Activated T-cell treated with anti-CD3 and anti-CD28 coated beads, Interleukin-2, amount 50 U/mL, for 4 hours (primary cell): ENCODE results near the gene PCBP3. TPM values are rescaled to one million over a fixed set of nuclear protein-coding genes. Genes with fewer than 3 reads are reported as not detected.
A peak's percentile ranks its signal among the peaks of the same experiment; 100 is the strongest.
"Not testable (repeated sequence)": the region's sequence is repeated elsewhere in the genome, so short reads cannot be mapped to it uniquely, and the experiment has no call there.

ENCODE experiments used
- ATAC-seq, 2 donors: fragments of 200-7000 bp; cut with Tn5 transposase; one replicate each; pipeline ENCODE4 v1.10.0; 2021
- DNase-seq: peaks from one replicate; pipeline ENCODE4 v3.0.0-alpha.2; 2020
- H3K27me3 Mint-ChIP-seq: one replicate; pipeline ENCODE4 v1.8.0; 2021; ENCODE audit warnings: low read depth, mixed read lengths
- H3K36me3 Mint-ChIP-seq: one replicate; pipeline ENCODE4 v1.8.0; 2022; ENCODE audit warnings: mixed read lengths; ENCODE audit not compliant: insufficient read depth
- H3K4me1 Mint-ChIP-seq: one replicate; pipeline ENCODE4 v1.8.0; 2021; ENCODE audit warnings: low read depth, mixed read lengths
- H3K4me3 Mint-ChIP-seq: one replicate; pipeline ENCODE4 v1.8.0; 2021; ENCODE audit warnings: mild to moderate bottlenecking, moderate library complexity, mixed read lengths
- H3K9me3 Mint-ChIP-seq: one replicate; pipeline ENCODE4 v1.8.0; 2021; ENCODE audit warnings: mixed read lengths
- total RNA-seq, 3 donors: library from RNA; stranded (reverse); gene quantifications; one replicate each; pipeline ENCODE4 v1.2.1, GENCODE V29; 2021

PCBP3 gene
- total RNA-seq, 3 donors from 2014 or later, result 2.7 to 5.7 (median 4.8) TPM

DNA sequence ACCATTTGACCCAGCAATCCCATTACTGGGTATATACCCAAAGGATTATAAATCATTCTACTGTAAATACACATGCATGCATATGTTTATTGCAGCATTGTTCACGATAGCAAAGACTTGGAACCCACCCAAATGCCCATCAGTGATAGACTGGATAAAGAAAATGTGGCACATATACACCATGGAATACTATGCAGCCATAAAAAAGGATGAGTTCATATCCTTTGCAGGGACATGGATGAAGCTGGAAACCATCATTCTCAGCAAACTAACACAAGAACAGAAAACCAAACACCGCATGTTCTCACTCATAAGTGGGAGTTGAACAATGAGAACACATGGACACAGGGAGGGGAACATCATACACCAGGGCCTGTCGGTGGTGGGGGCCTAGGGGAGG lies 12.6 kb downstream of the PCBP3 start:
- not testable (repeated sequence) for DNase-seq

DNA sequence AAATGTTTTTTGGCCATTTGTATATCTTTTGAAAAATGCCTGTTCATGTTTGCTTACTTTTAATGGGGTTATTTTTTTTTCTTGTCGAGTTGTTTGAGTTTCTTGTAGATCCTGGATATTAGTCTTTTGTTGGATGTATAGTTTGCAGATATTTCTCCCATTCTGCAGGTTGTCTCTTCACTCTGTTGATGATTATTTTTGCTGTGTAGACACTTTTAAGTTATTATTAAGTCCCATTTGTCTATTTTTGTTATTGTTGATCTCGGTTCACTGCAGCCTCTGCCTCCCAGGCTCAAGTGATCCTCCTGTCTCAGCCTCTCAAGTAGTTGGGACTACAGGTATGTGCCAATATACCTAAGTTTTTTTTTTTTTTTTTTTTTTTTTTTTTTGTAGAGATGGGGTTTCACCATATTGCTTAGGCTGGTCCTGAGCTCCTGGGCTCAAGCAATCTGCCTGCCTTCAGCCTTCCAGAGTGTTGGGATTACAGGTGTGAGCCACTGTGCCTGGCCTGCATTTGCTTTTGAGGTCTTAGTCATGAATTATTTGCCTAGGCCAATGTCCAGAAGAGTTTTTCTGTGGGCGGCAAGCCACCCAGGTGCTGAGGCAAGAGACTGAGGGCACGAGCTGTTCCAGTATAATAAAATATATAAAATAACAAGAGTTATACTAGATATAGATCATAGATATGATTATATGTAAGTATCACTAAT lies 18.5 kb downstream of the PCBP3 start:
- H3K9me3 Mint-ChIP-seq, result peaks cover 17% of the 10 kb centered on the region
- H3K36me3 Mint-ChIP-seq, DNase-seq, ATAC-seq, H3K4me3 Mint-ChIP-seq, H3K27me3 Mint-ChIP-seq, H3K4me1 Mint-ChIP-seq: not testable (repeated sequence)

More for the DNA sequence above, 12.6 kb downstream of the PCBP3 start:
- not testable (repeated sequence) for ATAC-seq, H3K4me3 Mint-ChIP-seq, H3K27me3 Mint-ChIP-seq, H3K36me3 Mint-ChIP-seq, H3K9me3 Mint-ChIP-seq, H3K4me1 Mint-ChIP-seq

DNA sequence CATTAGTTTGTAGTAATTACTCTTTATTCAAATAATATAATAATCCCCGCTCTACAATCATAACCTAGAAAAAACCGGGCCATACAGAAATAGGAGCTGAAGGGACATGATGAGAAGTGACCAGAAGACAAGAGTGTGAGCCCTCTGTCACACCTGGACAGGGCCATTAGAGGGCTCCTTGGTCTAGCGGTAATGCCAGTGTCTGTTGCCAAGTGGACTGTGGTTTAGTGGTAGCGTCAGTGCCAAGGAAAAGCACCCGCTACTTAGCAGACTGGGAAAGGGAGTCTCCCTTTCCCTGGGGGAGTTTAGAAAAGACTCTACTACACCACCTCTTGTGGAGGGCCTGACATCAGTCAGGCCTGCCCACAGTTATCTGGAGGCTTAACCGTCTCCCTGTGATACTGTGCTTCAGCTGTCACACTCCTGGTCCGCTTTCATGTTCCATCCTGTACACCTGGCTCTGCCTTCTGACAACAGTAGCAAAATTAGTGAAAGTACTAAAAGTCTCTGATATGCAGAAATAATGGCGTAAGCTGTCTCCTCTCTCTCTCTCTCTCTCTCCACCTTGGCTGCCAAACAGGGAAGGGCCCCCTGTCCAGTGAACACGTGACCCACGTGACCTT lies 19.2 kb downstream of the PCBP3 start:
- not testable (repeated sequence) for H3K36me3 Mint-ChIP-seq, H3K4me3 Mint-ChIP-seq, ATAC-seq, DNase-seq, H3K4me1 Mint-ChIP-seq, H3K27me3 Mint-ChIP-seq
- H3K9me3 Mint-ChIP-seq, result peaks cover 23% of the 10 kb centered on the region

DNA sequence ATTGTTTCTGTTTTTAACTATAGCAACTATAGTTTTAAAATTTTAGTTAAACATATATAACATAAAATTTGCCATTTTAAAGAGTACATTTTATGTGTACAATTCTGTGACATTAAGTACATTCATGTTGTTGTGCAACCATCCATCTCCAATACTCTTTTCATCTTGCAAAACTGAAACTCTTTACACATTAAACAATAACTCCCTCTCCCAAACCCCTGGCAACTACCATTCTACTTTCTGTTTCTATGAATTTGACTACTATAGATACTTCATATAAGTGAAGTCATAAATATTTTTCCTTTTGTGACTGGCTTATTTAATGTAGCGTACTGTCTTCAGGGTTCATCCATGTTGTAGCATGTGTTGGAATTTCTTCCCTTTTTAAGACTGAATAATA lies 25.9 kb downstream of the PCBP3 start:
- Mint-ChIP-seq H3K9me3 (peaks cover 29% of the 10 kb centered on the region), H3K36me3 (peaks cover 3% of the 10 kb centered on the region), H3K27me3 (no peaks in the 10 kb centered on the region), H3K4me3 (no peak overlapping the region), H3K4me1 (no peaks in the 10 kb centered on the region)
- ATAC-seq, result no peak
- no peak for DNase-seq

DNA sequence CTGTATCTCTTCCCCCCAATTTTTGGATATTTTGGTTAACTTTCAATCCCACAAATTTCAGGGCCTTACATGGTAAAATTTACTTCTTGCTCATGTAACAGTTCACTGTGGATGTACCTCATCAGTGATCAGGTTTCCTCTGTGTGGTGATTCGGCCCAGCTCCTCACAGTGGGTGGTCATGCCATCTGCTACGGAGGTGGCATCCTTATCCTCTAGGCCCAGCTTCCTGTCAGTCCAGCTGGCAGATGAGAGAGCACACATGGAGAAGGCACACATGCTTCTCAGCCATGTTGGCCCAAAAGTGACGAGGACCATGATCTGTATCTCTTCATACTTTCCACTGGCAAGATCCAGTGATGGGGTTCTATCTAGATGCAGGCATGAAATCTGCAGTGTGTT lies 27.2 kb downstream of the PCBP3 start:
- peaks cover 3% of the 10 kb centered on the region for H3K36me3 Mint-ChIP-seq
- no peak overlapping the region for H3K4me3 Mint-ChIP-seq
- H3K4me1 Mint-ChIP-seq, result no peaks in the 10 kb centered on the region
- DNase-seq, result no peak
- H3K27me3 Mint-ChIP-seq, result no peaks in the 10 kb centered on the region
- peaks cover 23% of the 10 kb centered on the region for H3K9me3 Mint-ChIP-seq
- no peak for ATAC-seq

DNA sequence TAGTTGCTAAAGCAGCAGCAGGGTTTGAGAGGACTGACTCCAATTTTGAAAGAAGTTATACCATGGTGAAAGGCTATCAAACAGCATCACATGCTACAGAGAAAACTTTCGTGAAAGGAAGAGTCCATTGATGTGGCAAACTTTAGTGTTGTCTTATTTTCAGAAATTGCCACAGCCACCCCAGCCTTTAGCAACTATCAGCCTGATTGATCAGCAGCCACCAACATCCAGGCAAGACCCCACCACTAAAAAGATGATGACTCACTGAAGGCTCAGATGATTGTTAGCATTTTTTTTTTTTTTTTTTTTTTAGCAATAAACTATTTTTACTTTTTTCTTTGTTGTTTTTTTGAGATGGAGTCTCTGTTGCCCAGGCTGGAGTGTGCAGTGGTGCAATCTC lies 35.3 kb downstream of the PCBP3 start:
- DNase-seq, H3K36me3 Mint-ChIP-seq, H3K4me1 Mint-ChIP-seq, H3K4me3 Mint-ChIP-seq, H3K9me3 Mint-ChIP-seq, ATAC-seq: not testable (repeated sequence)
- peaks cover 12% of the 10 kb centered on the region for H3K27me3 Mint-ChIP-seq

DNA sequence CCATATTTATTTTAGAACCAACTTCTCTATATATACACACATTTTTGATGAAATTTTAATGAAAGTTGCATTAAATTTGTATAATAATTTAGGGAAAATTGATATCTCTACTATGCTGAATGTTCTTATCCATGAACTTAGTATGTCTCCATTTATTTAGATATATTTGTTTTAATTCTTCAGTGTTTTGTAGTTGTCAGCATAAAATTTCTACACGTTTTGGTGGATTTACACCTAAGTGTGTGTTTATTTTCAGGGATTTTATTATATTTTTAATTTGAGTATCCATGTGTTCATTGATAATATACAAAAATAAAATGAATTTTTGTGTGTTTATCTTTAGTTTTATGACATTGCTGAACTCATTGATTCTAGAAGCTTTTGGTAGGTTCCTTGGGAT lies 36.7 kb downstream of the PCBP3 start:
- DNase-seq, result no peak
- Mint-ChIP-seq H3K27me3 (peaks cover 17% of the 10 kb centered on the region), H3K4me3 (no peak overlapping the region), H3K36me3 (peaks cover 2% of the 10 kb centered on the region), H3K9me3 (peaks cover 4% of the 10 kb centered on the region), H3K4me1 (no peaks in the 10 kb centered on the region)
- no peak for ATAC-seq

DNA sequence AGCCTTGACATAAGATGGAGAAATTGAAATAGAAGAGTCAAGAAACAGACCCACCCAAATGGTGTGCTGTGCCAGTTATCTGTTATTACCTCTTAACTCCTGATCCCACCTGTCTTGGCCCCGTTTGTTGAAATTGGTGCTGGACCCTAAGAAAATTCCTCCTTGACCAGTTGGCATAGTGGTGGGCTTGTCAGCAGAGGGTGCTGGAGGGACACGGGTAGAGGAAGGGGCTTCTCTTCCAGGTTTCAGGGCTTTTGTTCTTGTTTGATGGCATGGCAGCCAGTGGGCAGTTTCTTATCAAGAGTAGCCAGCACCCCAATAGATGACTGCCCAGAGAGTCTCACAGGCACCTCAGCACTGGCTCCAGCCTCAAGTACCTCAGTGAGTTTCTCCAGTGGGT lies 51.6 kb downstream of the PCBP3 start:
- H3K4me1 Mint-ChIP-seq, result peaks cover 20% of the 10 kb centered on the region
- H3K9me3 Mint-ChIP-seq, result no peaks in the 10 kb centered on the region
- no peak overlapping the region for H3K4me3 Mint-ChIP-seq
- peaks cover 1% of the 10 kb centered on the region for H3K36me3 Mint-ChIP-seq
- no peak for DNase-seq
- no peak for ATAC-seq
- H3K27me3 Mint-ChIP-seq, result no peaks in the 10 kb centered on the region

DNA sequence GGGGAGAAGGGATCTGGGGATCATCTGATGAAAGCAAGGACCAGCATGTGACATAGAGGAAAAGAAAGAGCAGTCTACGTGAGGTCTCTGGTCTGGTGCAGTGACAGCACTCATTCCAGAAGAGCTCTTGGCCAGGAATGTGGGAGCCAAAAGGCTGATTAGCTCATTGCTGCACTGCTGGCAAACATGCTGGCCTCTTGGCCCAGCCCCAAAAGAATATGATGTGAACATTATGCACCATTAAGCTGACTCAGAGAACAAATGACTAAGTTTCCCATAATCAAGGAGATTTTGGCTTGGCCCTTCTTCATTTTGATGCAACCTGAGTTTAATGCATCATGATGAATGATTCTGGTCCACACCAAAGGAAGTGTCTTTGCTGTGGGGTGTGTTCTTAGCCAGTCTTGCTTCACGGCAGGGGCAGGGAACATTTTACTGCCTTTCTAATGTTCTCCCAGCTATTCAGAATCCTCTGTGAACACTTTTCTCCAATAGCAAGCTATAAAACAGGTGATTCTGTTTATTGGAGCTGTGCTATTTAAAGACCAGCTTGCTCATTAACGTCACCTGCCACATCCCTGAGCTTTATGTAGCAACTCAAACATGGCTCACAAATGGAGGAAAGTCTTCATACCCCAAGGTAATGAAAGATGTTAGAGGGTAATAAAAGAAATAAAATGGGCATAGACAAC lies 55.1 kb downstream of the PCBP3 start:
- Mint-ChIP-seq H3K27me3 (peaks cover under 1% of the 10 kb centered on the region), H3K9me3 (no peaks in the 10 kb centered on the region), H3K4me3 (no peak overlapping the region), H3K4me1 (peaks cover 23% of the 10 kb centered on the region), H3K36me3 (peaks cover 1% of the 10 kb centered on the region)
- no peak for DNase-seq
- ATAC-seq, result peak; percentile 75 to 78

DNA sequence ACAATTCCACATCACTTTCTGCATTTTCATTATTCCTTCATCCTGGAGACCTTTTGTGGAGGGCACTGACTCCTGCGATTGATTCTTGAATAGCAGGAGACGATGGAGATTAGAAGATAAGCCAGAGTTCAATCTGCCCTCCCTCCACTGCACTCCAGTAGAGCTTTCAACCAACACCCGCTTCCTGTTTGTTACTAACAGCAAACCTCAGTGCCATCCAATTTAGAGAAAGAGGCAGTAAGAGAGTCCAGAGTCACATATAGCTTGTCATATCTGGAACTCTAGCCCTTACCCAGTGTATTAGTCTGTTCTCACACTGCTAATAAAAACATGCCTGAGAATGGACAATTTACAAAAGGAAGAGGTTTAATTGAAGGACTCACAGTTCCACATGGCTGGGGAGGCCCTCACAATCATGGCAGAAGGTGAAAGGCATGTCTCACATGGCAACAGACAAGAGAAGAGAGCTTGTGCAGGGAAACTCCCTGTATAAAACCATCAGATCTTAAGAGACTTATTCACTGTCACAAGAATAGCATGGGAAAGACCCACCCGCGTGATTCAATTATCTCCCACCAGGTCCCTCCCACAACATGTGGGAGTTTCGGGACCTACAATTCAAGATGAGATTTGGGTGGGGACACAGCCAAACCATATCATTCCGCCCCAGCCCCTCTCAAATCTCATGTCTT lies 55.9 kb downstream of the PCBP3 start:
- ATAC-seq (peak; percentile 26 to 42), DNase-seq (no peak)
- H3K36me3 Mint-ChIP-seq, result peaks cover 1% of the 10 kb centered on the region
- H3K27me3 Mint-ChIP-seq, result peaks cover 2% of the 10 kb centered on the region
- peaks cover 23% of the 10 kb centered on the region for H3K4me1 Mint-ChIP-seq
- H3K4me3 Mint-ChIP-seq, result no peak overlapping the region
- H3K9me3 Mint-ChIP-seq, result no peaks in the 10 kb centered on the region

DNA sequence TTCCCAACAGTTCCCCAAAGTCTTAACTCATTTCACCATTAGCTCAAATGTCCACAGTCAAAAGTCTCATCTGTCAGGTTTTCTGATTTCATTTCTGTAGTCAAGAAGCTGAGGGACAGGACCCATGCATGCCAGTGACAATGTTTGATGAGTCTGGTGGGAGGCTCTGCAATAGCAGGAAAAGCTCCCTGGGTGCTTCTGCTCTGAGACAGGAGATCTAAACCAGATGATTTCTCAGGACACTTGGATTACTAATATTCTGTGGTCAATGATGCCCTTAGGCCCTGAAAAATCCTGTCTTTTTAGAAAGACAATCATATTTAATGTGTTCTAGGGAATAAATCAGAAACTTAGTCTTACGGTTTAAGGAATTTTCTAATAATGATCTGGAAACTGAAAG lies 56.4 kb downstream of the PCBP3 start:
- ATAC-seq, result no peak

DNA sequence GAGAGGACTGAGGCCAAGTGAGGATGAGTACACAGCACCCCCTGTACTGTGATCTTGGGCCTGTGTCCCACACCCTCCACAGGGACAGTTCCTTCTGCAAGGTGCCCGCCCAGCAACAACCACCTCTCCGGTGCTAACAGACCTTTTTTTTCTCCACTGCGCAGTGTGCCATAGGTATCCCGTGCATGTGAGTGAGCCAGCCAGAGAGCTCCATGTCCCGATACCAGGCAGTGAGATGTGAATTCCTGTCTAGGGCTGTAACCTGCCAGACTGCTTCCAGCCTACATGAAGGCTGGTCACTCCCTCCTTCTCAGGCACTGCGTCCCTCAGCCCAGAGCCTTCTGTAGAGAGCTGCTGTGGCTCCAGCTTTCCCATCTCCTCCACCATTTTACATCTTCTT lies 56.9 kb downstream of the PCBP3 start:
- H3K4me3 Mint-ChIP-seq, result no peak overlapping the region
- DNase-seq, result no peak
- no peaks in the 10 kb centered on the region for H3K9me3 Mint-ChIP-seq
- no peak for ATAC-seq
- H3K36me3 Mint-ChIP-seq, result peaks cover 1% of the 10 kb centered on the region
- peaks cover 23% of the 10 kb centered on the region for H3K4me1 Mint-ChIP-seq
- peaks cover 2% of the 10 kb centered on the region for H3K27me3 Mint-ChIP-seq

More for the DNA sequence above, 56.4 kb downstream of the PCBP3 start:
- Mint-ChIP-seq H3K9me3 (no peaks in the 10 kb centered on the region), H3K36me3 (peaks cover 1% of the 10 kb centered on the region), H3K27me3 (peaks cover 2% of the 10 kb centered on the region), H3K4me1 (peaks cover 23% of the 10 kb centered on the region), H3K4me3 (no peak overlapping the region)
- DNase-seq, result no peak

DNA sequence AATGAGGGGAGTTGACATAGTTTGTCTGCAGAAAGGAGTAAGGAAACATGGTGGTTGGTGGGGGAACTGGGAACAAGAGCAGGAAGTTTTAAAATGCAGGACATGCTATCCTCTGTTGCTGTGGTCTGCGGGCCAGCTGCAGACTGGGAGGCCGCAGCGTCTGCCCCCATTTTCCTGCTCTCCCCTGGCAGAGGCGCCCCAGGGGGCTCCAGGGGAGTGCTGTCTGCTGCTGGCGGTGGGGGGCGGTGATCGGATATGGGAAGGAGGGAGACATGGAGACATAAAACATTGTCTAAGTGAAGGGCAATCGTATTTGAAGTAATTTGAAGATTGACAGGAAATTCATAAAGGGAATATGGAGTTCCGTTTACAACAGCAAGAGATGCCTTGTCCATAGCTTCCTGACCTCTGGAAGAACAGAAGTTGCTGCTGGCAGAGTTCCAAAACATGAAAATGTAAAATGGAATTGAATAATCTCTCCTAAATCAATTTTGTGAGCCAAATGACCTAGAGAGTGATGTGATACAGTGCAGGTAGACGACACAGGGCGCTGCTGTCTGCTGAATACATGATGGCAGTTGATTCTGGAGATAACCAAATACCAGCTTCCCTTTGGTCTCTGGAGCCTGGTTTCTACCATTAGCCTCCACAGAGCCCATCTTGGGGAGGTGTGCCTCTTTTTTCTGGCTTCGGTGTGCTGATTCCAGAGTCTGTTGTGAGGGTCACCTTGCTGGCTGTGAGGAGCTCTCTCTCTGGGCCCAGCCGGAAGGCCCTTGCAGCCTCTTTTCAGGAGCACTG lies 61.0 kb downstream of the PCBP3 start:
- peaks cover 2% of the 10 kb centered on the region for H3K27me3 Mint-ChIP-seq
- DNase-seq (no peak), ATAC-seq (no peak)
- H3K4me3 Mint-ChIP-seq, result no peak overlapping the region
- H3K4me1 Mint-ChIP-seq, result peaks cover 15% of the 10 kb centered on the region
- H3K9me3 Mint-ChIP-seq, result no peaks in the 10 kb centered on the region
- H3K36me3 Mint-ChIP-seq, result no peaks in the 10 kb centered on the region

DNA sequence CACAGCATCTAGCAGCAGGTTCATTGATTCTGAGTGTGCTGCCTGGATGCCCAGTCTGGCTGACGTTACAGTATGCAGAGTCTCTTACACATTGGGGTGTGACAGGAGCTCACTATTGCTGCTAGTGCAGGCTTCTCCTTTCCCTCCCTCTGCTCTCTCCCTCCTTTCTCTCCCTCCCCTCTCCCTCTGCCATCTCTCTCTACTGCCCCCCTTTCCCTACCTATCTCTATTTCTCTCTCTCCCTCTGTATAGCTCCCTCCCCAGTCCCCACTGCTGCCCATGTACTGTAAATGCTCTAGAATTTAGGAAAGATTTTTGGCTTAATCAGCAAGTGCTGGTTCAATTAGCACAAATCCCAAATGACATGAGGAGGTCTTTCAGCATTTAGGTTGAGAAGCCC lies 62.8 kb downstream of the PCBP3 start:
- Mint-ChIP-seq H3K36me3 (no peaks in the 10 kb centered on the region), H3K9me3 (peaks cover 9% of the 10 kb centered on the region), H3K4me3 (no peak overlapping the region), H3K4me1 (peaks cover 11% of the 10 kb centered on the region), H3K27me3 (peaks cover 2% of the 10 kb centered on the region)
- DNase-seq (no peak), ATAC-seq (no peak)
